Inferior parietal cortex (tissue), 1 donor: ENCODE results near the gene PARVG.

Experiments
- DNase-seq: peaks from one replicate; pipeline ENCODE4 v3.0.0-alpha.2; 2016; ENCODE audit errors: extremely low spot score

The PARVG gene

GRCh38 chr22:44180706-44181032, at the start of gene PARVG:
Gene PARVG (plus strand): TSS chr22:44180925. CDS start chr22:44183330, 2,405 bp downstream.
- no peak for DNase-seq

- no peak for DNase-seq
Observed at GRCh38 chr22:44131412-44131811, 49.3 kb upstream of the PARVG start.

- DNase-seq, result no peak
Observed at GRCh38 chr22:44131989-44132685, 48.6 kb upstream of the PARVG start.

- DNase-seq, result no peak
Observed at GRCh38 chr22:44132724-44133123, 48.0 kb upstream of the PARVG start.

GRCh38 chr22:44133161-44133560, 47.6 kb upstream of the PARVG start:
- DNase-seq, result no peak

- DNase-seq, result no peak
Observed at GRCh38 chr22:44133901-44134571, 46.7 kb upstream of the PARVG start.

- no peak for DNase-seq
Observed at GRCh38 chr22:44136112-44136511, 44.6 kb upstream of the PARVG start.

GRCh38 chr22:44136786-44137185, 43.9 kb upstream of the PARVG start:
- DNase-seq, result no peak

GRCh38 chr22:44137415-44137814, 43.3 kb upstream of the PARVG start:
- DNase-seq, result no peak

GRCh38 chr22:44139773-44140172, 41.0 kb upstream of the PARVG start:
- DNase-seq, result no peak

- DNase-seq, result no peak
Observed at GRCh38 chr22:44142421-44143104, 38.2 kb upstream of the PARVG start.

GRCh38 chr22:44143105-44143474, 37.6 kb upstream of the PARVG start:
- no peak for DNase-seq

- no peak for DNase-seq
Observed at GRCh38 chr22:44143579-44143978, 37.1 kb upstream of the PARVG start.

GRCh38 chr22:44144046-44144569, 36.6 kb upstream of the PARVG start:
- DNase-seq, result no peak

GRCh38 chr22:44145544-44145943, 35.2 kb upstream of the PARVG start:
- no peak for DNase-seq

- DNase-seq, result no peak
Observed at GRCh38 chr22:44146088-44146861, 34.5 kb upstream of the PARVG start.

GRCh38 chr22:44147008-44147645, 33.6 kb upstream of the PARVG start:
- no peak for DNase-seq

GRCh38 chr22:44147821-44148574, 32.7 kb upstream of the PARVG start:
- no peak for DNase-seq

- no peak for DNase-seq
Observed at GRCh38 chr22:44151676-44152075, 29.0 kb upstream of the PARVG start.

- DNase-seq, result no peak
Observed at GRCh38 chr22:44153710-44154109, 27.0 kb upstream of the PARVG start.

GRCh38 chr22:44154436-44154942, 26.2 kb upstream of the PARVG start:
- DNase-seq, result no peak
